ENCODE measurements around the gene FLNA.

DNA sequence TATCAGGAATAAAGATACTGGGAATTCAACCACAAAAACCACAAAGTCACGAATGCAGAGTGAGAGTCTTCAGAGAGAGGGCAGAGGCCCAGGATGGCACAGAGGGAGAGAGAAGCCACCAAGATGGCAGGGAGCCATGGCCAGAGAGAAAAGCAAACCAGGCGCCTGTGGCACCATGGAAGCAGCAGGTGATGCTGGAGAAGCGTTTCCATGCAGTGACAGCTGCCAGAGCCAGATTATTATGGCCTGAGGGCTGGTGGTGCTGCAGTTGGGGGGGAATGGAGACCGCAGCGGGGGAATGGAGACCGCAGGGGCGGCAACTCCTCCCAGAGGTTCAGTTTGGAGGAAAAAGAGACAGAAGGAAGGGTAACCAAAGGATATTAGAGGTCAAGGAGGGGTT, 42.7 kb upstream of the FLNA start:
- TF ChIP-seq, protein P1, sequence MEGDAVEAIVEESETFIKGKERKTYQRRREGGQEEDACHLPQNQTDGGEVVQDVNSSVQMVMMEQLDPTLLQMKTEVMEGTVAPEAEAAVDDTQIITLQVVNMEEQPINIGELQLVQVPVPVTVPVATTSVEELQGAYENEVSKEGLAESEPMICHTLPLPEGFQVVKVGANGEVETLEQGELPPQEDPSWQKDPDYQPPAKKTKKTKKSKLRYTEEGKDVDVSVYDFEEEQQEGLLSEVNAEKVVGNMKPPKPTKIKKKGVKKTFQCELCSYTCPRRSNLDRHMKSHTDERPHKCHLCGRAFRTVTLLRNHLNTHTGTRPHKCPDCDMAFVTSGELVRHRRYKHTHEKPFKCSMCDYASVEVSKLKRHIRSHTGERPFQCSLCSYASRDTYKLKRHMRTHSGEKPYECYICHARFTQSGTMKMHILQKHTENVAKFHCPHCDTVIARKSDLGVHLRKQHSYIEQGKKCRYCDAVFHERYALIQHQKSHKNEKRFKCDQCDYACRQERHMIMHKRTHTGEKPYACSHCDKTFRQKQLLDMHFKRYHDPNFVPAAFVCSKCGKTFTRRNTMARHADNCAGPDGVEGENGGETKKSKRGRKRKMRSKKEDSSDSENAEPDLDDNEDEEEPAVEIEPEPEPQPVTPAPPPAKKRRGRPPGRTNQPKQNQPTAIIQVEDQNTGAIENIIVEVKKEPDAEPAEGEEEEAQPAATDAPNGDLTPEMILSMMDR (IDR thresholded peaks at IDR 0.05): no peak
- no peak for TF ChIP-seq POLR2A (IDR thresholded peaks at IDR 0.05)
